GM19372 (cell line): ENCODE results near the gene DRAM2.

Source experiments
- ATAC-seq: cut with Tn5 transposase; IDR thresholded peaks from one replicate; pipeline ENCODE4 v1.9.1; 2021; ENCODE audit warnings: mild to moderate bottlenecking, low read depth, moderate library complexity; ENCODE audit not compliant: unreplicated experiment

Gene DRAM2

GRCh38 chr1:111139956-111140679 is at the start of gene DRAM2, which contains the start of gene CEPT1:
Gene DRAM2, minus strand, starts transcription at chr1:111140093. Its CDS starts 8,539 bp downstream, at chr1:111131554.
Gene CEPT1, plus strand, starts transcription at chr1:111140223. Its CDS starts 7,492 bp downstream, at chr1:111147715.
- ATAC-seq, result peak; percentile 63

DNA sequence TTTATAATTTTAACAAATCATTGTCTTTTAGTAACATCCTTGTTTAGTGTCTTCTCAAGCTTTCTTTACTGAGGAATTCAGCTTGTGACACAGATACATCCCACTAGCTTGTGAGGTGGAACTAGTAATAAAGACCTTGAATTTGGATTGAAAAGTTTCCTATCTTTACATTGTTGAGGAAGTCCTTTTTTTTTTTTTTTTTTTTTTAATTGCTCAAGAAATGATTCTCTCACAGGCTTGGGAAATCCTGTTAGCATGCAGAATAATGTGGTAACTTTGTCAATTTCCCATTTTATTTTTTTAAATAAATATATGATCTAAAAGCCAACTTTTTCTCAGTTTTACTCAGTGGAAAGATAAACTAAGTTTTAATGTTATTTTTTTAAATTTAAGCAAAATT is 44.8 kb upstream of the DRAM2 start:
- ATAC-seq, result no peak

- no peak for ATAC-seq
Measured at GRCh38 chr1:111183308-111184069, 43.6 kb upstream of the DRAM2 start.

- no peak for ATAC-seq
Measured at GRCh38 chr1:111182052-111182451, 42.2 kb upstream of the DRAM2 start.

GRCh38 chr1:111179968-111180533 is 40.2 kb upstream of the DRAM2 start:
- ATAC-seq, result no peak

GRCh38 chr1:111176678-111177077 is 36.8 kb upstream of the DRAM2 start:
- no peak for ATAC-seq

GRCh38 chr1:111175349-111175748 is 35.5 kb upstream of the DRAM2 start:
- no peak for ATAC-seq

DNA sequence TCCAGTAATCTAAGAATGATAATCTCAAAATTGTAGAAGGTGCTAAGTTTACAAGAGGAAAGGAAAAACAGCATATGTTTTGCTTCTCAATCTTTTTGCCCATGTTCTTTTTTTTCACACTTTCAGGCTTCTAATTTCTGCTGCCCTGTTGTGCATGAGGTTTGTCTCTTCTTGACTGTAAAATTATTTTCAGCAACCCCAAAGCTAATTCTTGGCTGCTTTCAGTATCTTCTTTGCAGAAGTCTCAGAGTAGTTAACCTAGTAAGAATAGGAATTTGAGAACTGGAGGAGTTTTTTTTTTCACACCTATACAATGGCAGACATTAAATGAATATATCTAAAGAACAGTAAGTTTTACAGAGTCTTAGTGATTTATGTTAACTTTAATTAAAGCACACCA is 34.2 kb upstream of the DRAM2 start:
- no peak for ATAC-seq

- ATAC-seq, result no peak
Measured at GRCh38 chr1:111172463-111172862, 32.6 kb upstream of the DRAM2 start.

DNA sequence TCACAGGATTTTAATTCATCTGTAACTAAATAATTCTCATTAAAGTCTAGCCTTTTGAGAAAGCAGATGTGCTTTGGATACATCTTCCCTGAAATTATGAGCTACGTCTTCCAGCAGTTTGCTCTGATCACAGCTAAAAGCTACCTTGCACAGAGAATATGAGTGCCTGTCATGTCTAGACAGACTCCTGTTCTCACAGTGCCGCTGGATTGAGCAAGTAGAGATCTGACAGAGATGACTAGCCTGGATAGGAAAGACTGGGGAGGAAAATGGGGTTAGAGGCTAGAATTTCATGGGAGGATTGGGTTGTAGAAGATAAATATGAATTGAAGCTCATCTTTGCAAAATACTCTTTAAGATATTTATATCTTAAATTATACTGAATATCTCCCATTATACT is 24.3 kb upstream of the DRAM2 start:
- no peak for ATAC-seq

- no peak for ATAC-seq
Measured at GRCh38 chr1:111163363-111163762, 23.5 kb upstream of the DRAM2 start.

- ATAC-seq, result no peak
Measured at GRCh38 chr1:111162488-111162880, 22.6 kb upstream of the DRAM2 start.

- no peak for ATAC-seq
Measured at GRCh38 chr1:111161843-111162487, 22.1 kb upstream of the DRAM2 start.

GRCh38 chr1:111157431-111157830 is 17.5 kb upstream of the DRAM2 start:
- no peak for ATAC-seq

DNA sequence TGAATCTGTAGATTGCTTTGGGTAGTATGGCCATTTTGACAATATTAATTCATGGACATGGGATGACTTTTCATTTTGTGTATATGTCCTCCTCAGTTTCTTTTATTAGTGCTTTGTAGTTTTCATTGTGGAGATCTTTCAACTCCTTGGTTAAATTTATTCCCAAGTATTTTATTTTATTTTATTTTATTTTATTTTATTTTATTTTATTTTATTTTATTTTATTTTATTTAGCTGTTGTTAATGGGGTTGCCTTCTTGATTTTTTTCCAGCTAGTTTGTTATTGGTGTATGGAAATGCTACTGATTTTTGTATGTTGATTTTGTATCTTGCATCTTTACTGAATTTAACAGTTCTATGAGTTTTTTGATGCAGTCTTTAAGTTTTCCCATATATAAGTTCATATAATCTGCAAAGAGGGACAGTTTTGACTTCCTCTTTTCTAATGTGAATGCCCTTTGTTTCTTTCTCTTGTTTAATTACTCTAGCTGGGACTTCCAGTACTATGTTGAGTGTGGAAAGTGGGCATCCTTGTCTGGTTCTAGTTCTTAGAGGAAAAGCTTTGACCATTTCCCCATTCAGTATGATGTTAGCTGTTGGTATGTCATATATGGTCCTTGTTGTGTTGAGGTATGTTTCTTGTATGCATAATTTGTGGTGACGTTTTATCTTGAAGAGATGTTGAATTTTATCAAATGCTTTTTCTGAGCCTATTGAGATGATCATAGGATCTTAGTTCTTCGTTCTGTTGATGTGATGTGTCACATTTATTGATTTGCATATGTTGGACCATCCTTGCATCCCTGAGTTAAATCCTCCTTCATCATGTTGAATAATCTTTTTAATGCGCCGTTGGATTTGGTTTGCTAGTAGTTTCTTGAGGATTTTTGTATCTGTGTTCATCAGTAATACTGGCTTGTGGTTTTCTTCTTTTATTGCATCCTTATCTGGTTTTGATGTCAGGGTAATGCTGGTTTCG is 14.4 kb upstream of the DRAM2 start:
- ATAC-seq, result no peak

DNA sequence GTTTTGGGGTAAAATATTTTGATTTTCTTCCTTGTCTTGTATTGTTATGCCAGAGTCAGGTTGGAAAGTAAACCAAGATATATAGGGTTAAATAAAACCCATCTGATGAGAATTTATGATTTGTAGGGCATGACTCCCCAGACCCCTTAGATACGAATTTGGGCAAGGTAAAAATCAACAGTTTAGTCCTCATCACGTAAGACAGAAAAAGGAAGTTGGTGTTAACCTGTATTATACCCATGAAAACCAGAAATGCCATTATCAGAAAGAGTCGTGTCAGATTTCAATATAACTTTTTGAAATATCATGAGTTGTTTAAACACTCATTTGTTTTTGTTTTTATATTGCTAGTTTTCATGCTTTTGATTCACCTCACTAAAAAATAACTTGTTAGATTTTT is 11.9 kb upstream of the DRAM2 start:
- no peak for ATAC-seq

DNA sequence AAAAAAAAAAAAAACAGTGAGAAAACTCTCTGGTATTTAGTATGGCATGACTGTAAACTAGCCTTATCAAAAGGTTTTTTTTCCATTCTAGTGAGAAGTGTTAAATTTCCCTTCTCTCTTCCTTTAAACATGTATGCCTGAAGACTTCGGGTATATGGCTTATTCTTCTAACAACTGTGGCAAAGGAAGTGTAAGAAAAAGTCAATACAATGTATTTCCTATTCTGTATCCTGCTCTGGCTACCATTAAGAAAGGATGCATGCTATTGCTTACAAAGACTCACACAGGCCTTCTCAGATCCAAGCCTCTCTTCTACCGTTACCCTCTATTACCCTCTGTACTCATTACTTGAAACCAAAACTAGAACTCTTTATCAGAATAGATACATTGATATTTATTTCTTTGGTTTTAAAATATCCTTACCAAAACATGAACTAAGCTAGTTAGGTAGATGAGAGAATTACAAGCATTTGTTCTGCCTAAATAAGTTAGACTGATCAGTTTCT is 8.5 kb upstream of the DRAM2 start:
- ATAC-seq, result no peak

GRCh38 chr1:111147948-111148347 is 8.1 kb upstream of the DRAM2 start:
- no peak for ATAC-seq

DNA sequence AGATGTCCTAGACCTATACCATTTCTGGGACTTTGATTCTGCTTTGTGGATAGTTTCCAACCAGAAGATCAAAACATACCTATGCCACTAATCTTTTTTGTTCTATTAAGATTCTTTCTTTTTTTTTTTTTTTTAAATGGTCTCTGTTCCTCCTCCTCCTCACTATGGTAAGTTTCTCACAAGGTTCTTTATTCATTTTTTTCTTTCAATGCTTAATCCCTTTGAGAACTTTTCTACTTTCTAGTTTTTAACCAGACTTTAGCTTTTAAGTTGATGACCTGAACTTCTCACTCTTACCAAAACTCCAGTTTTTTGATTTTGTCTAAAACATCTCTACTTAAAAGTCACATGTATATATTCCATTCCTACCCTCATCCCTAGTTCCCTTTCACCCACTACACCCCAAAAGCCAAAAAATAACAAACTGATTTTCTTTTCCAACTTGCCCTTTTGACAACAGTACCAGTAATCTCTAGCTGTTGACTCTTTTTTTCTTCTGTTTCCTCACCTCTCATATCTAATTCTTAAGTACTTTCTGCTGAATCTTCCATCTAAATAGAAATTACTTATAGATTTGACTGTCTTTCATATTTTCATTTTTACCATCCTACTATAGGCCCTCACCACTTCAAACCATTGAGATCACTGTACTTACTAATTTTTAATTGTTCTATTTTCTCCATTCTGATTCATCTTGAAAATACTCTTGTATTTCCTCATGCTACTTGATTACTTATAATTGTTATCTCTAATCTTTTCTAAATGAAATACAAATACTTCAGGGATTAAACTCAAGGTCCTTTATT is 6.3 kb upstream of the DRAM2 start:
- no peak for ATAC-seq
